H1 (cell line): ENCODE measurements around the gene THAP11. TPM values are rescaled to one million over a fixed set of nuclear protein-coding genes. Genes with fewer than 3 reads are reported as not detected.

Source experiments
- CTCF ChIA-PET: fragments of 300-600 bp; sonication (Branson Sonifier 250); formaldehyde crosslinking; loops from one replicate; lab custom pipeline; 2021; ENCODE audit not compliant: partially characterized antibody; lab: Charles Lee
- POLR2A ChIA-PET: fragments of 300-600 bp; sonication (Branson Sonifier 250); formaldehyde crosslinking; loops from one replicate; lab custom pipeline; 2021; ENCODE audit warnings: inconsistent platforms; ENCODE audit not compliant: partially characterized antibody; lab: Charles Lee
- DNase-seq, 2 experiments: peaks; one replicate each; pipeline versions ENCODE4 v3.0.0 to v3.0.0-alpha.2; 2010 to 2022; ENCODE audit warnings: low spot score in 2 of 2, low read depth in 1 of 2, mixed read lengths in 1 of 2
- FAIRE-seq: peaks from 2 replicates; lab custom pipeline; 2011; peaks lifted over from hg19 to GRCh38; lab: Jason Lieb, UNC
- H2AFZ ChIP-seq: 2 replicates; pipeline ENCODE4 v1.8.1; 2012; ENCODE audit warnings: low read length, inconsistent platforms
- H2AK5ac ChIP-seq: 2 replicates; pipeline ENCODE4 v1.6.1; 2013; ENCODE audit warnings: low read depth, low read length
- H2BK120ac ChIP-seq: replicated peaks from 2 replicates; pipeline ENCODE3; 2013; ENCODE audit warnings: low read depth, low read length, inconsistent platforms
- H2BK12ac ChIP-seq: 2 replicates; pipeline ENCODE4 v1.6.1; 2013; ENCODE audit warnings: low read depth, low read length
- H2BK15ac ChIP-seq: 2 replicates; pipeline ENCODE4 v1.6.1; 2013; ENCODE audit warnings: low read length
- H2BK20ac ChIP-seq: 2 replicates; pipeline ENCODE4 v1.6.1; 2013; ENCODE audit warnings: low read length
- H2BK5ac ChIP-seq: 2 replicates; pipeline ENCODE4 v1.6.1; 2013; ENCODE audit warnings: low read depth, low read length
- H3K14ac ChIP-seq: 2 replicates; pipeline ENCODE4 v1.6.1; 2013; ENCODE audit warnings: inconsistent platforms; ENCODE audit not compliant: insufficient read length
- H3K18ac ChIP-seq: 2 replicates; pipeline ENCODE4 v1.6.1; 2013; ENCODE audit warnings: low read length; ENCODE audit errors: extremely low read depth
- H3K23ac ChIP-seq: 2 replicates; pipeline ENCODE4 v1.6.1; 2013; ENCODE audit warnings: inconsistent platforms; ENCODE audit not compliant: insufficient read length
- H3K23me2 ChIP-seq: 2 replicates; pipeline ENCODE4 v1.6.1; 2013; ENCODE audit warnings: low read depth, low read length
- H3K27ac ChIP-seq: 2 replicates; pipeline ENCODE4 v1.6.1; 2011; ENCODE audit warnings: low read depth, low read length, inconsistent platforms
- H3K27me3 ChIP-seq, 4 experiments: replicated peaks in 1 of 4; 1 replicate in 1 of 4; 2 replicates in 3 of 4; pipeline versions ENCODE4 v1.6.1 to v1.8.1; 2011 to 2013; ENCODE audit warnings: low read length in 3 of 4, mild to moderate bottlenecking in 3 of 4, inconsistent platforms in 2 of 4, mixed read lengths in 2 of 4, moderate library complexity in 1 of 4; ENCODE audit not compliant: control insufficient read depth in 3 of 4, insufficient read depth in 3 of 4; ENCODE audit errors: extremely low read depth in 1 of 4
- H3K36me3 ChIP-seq, 4 experiments: 2 replicates each; pipeline versions ENCODE4 v1.6.1 to v1.8.1; 2011 to 2013; ENCODE audit warnings: mild to moderate bottlenecking in 4 of 4, low read length in 3 of 4, moderate library complexity in 2 of 4, control low read depth in 1 of 4, inconsistent platforms in 1 of 4; ENCODE audit not compliant: insufficient read depth in 4 of 4, control insufficient read depth in 2 of 4
- H3K4ac ChIP-seq: replicated peaks from 2 replicates; pipeline ENCODE3; 2013; ENCODE audit warnings: low read length, low read depth, mixed read lengths, inconsistent platforms; ENCODE audit not compliant: insufficient read length
- H3K4me1 ChIP-seq, 4 experiments: replicated peaks in 1 of 4; 1 replicate in 1 of 4; 2 replicates in 3 of 4; pipeline versions ENCODE4 v1.6.1 to v1.8.1; 2011 to 2013; ENCODE audit warnings: low read length in 3 of 4, inconsistent platforms in 2 of 4, mixed read lengths in 1 of 4; ENCODE audit not compliant: insufficient read depth in 4 of 4, control insufficient read depth in 3 of 4
- H3K4me2 ChIP-seq, 2 experiments: 2 replicates each; pipeline versions ENCODE4 v1.6.1 to v1.8.1; 2011 to 2013; ENCODE audit warnings: low read depth in 2 of 2, low read length in 2 of 2, control low read depth in 1 of 2, inconsistent platforms in 1 of 2, mild to moderate bottlenecking in 1 of 2; ENCODE audit not compliant: insufficient read depth in 1 of 2
- H3K4me3 ChIP-seq, 4 experiments: fragments of 200-600, 300-600 bp in 1 of 4; sonication (generic), shearing (Covaris generic), sonication (Bioruptor Twin) in 1 of 4; 2 replicates each; pipeline versions ENCODE4 v1.5.1 to v1.8.1; 2011 to 2016; ENCODE audit warnings: low read length in 4 of 4, low read depth in 3 of 4, control low read depth in 2 of 4, inconsistent platforms in 2 of 4, mild to moderate bottlenecking in 2 of 4, mixed read lengths in 1 of 4, moderate library complexity in 1 of 4; ENCODE audit not compliant: insufficient read depth in 2 of 4; ENCODE audit errors: extremely low read depth in 1 of 4
- H3K56ac ChIP-seq: replicated peaks from 2 replicates; pipeline ENCODE3; 2013; ENCODE audit warnings: low read depth, mild to moderate bottlenecking, mixed read lengths, low read length, inconsistent platforms; ENCODE audit not compliant: insufficient read length
- H3K79me1 ChIP-seq: 2 replicates; pipeline ENCODE4 v1.6.1; 2013; ENCODE audit warnings: low read depth, low read length, control low read depth
- H3K79me2 ChIP-seq, 2 experiments: 2 replicates each; pipeline versions ENCODE4 v1.6.1 to v1.8.1; 2012 to 2013; ENCODE audit warnings: low read length in 2 of 2, mild to moderate bottlenecking in 2 of 2, inconsistent platforms in 1 of 2; ENCODE audit not compliant: insufficient read depth in 2 of 2, control insufficient read depth in 1 of 2
- H3K9ac ChIP-seq, 4 experiments: replicated peaks in 1 of 4; 1 replicate in 1 of 4; 2 replicates in 3 of 4; pipeline versions ENCODE4 v1.6.1 to v1.8.1; 2011 to 2013; ENCODE audit warnings: low read depth in 3 of 4, low read length in 3 of 4, control low read depth in 2 of 4, mild to moderate bottlenecking in 2 of 4, moderate library complexity in 2 of 4, inconsistent platforms in 1 of 4; ENCODE audit errors: extremely low read depth in 1 of 4
- H3K9me3 ChIP-seq, 2 experiments: 2 replicates each; pipeline versions ENCODE4 v1.6.1 to v1.8.1; 2012 to 2013; ENCODE audit warnings: mild to moderate bottlenecking in 2 of 2, moderate library complexity in 2 of 2, control low read depth in 1 of 2, inconsistent platforms in 1 of 2, low read depth in 1 of 2, low read length in 1 of 2, mixed read lengths in 1 of 2; ENCODE audit not compliant: insufficient read depth in 2 of 2
- H4K20me1 ChIP-seq, 2 experiments: replicated peaks in 1 of 2; 2 replicates each; pipeline versions ENCODE3 to v1.8.1; 2011 to 2013; ENCODE audit warnings: inconsistent platforms in 2 of 2, low read length in 2 of 2, mild to moderate bottlenecking in 1 of 2; ENCODE audit not compliant: insufficient read depth in 2 of 2, control insufficient read depth in 1 of 2
- H4K5ac ChIP-seq: 2 replicates; pipeline ENCODE4 v1.6.1; 2013; ENCODE audit warnings: low read length, low read depth, mixed read lengths, inconsistent platforms; ENCODE audit not compliant: insufficient read length
- H4K8ac ChIP-seq: 2 replicates; pipeline ENCODE4 v1.8.0; 2013; ENCODE audit warnings: mild to moderate bottlenecking, moderate library complexity, low read length, inconsistent platforms; ENCODE audit not compliant: insufficient read depth; ENCODE audit errors: extremely low read depth
- H4K91ac ChIP-seq: replicated peaks from 2 replicates; pipeline ENCODE3; 2013; ENCODE audit warnings: low read length, mixed read lengths, inconsistent platforms; ENCODE audit not compliant: insufficient read length
- CTCF ChIP-seq, 3 experiments: IDR thresholded peaks; 1 replicate in 2 of 3; 2 replicates in 1 of 3; pipeline versions ENCODE4 v1.5.1 to v1.6.1; 2011; ENCODE audit warnings: low read length in 3 of 3, mild to moderate bottlenecking in 3 of 3, inconsistent platforms in 2 of 3, low read depth in 1 of 3, moderate library complexity in 1 of 3; ENCODE audit not compliant: insufficient read depth in 1 of 3; ENCODE audit errors: control extremely low read depth in 1 of 3
- GTF2F1 ChIP-seq: IDR thresholded peaks from 2 replicates; pipeline ENCODE4 v1.6.1; 2012; ENCODE audit warnings: low read depth, low read length, improper control_type of control experiment, borderline replicate concordance
- KDM5A ChIP-seq: fragments of 200-600 bp; IDR thresholded peaks from 2 replicates; pipeline ENCODE4 v1.7.1; 2012; ENCODE audit warnings: mild to moderate bottlenecking, low read length, inconsistent platforms, mixed read lengths
- SP2 ChIP-seq: IDR thresholded peaks from 2 replicates; pipeline ENCODE4 v1.6.1; 2012; ENCODE audit warnings: mild to moderate bottlenecking, low read length, inconsistent platforms
- YY1 ChIP-seq: IDR thresholded peaks from 2 replicates; pipeline ENCODE4 v1.6.1; 2011; ENCODE audit warnings: low read depth, mild to moderate bottlenecking, low read length
- WGBS, 2 experiments: shearing (Covaris generic) in 1 of 2; methylation state at CpG; one replicate each; pipeline versions ENCODE4 v1.1.6 to v1.1.7; 2013 to 2015; ENCODE audit warnings: low lambda C conversion rate in 2 of 2, mixed read lengths in 2 of 2, inconsistent platforms in 1 of 2, low coverage in 1 of 2, missing lambda C conversion rate in 1 of 2; ENCODE audit not compliant: insufficient replicate concordance in 2 of 2, insufficient coverage in 1 of 2, insufficient read length in 1 of 2; ENCODE audit errors: extremely low coverage in 1 of 2, missing lambda C conversion rate in 1 of 2; 5-methylcytosine and 5-hydroxymethylcytosine counted together
- polyA plus RNA-seq, 7 experiments: library from polyadenylated mRNA; depleted of rRNA in 3 of 7; stranded (reverse) in 5 of 7; unstranded in 2 of 7; fragments of >200 nt in 5 of 7; fragments of 200-250 nt in 2 of 7; gene quantifications; 1 replicate in 5 of 7; 2 replicates in 1 of 7; 4 replicates in 1 of 7; pipeline versions ENCODE4 v1.2.1 to v1.2.3, GENCODE V29; 2011 to 2013; ENCODE audit warnings: missing spikeins in 2 of 7, mixed read lengths in 2 of 7
- total RNA-seq: library from RNA; stranded (reverse); fragmentation: NEBNext Ultra II Directional; extraction: Animal tissue kit (Norgen Biotek cat#: 25700); gene quantifications from 2 replicates; pipeline ENCODE4 v1.2.1, GENCODE V29; 2021

The THAP11 gene
- total and polyA plus RNA-seq, 2 of the 8 experiments (the other 6 are each of a cell fraction or from before 2014, with no cell fraction given) = 50.8 to 54.8 TPM

GRCh38 chr16:67796099-67796718, 45.9 kb upstream of the THAP11 start:
- H3K4me1 ChIP-seq = no peaks in the 10 kb centered on the region
- TF ChIP-seq SP2 (no peak), YY1 (no peak), CTCF (IDR thresholded peaks at IDR 0.05; ENCODE audit: control extremely low read depth in 1 of 3, insufficient read depth in 1 of 3, low read depth in 1 of 3, low read length in 3 of 3) (no peak), GTF2F1 (no peak), KDM5A (no peak)

More at GRCh38 chr16:67796099-67796718, 45.9 kb upstream of the THAP11 start:
- Histone ChIP-seq H3K14ac (no peak overlapping the region), H3K27ac (no peak overlapping the region), H3K23ac (no peak overlapping the region), H4K5ac (no peak overlapping the region), H4K20me1 (peaks cover 3 to 13% of the 10 kb centered on the region in 2 experiments), H3K4me3 (no peak overlapping the region), H4K8ac (no peak overlapping the region), H2BK12ac (no peak overlapping the region), H3K79me1 (peaks cover 5% of the 10 kb centered on the region), H4K91ac (no peak overlapping the region), H2BK120ac (no peak overlapping the region), H2AK5ac (no peak overlapping the region), H3K4ac (no peak overlapping the region), H3K18ac (no peak overlapping the region), H3K79me2 (peaks cover 0 to 12% of the 10 kb centered on the region in 2 experiments; a peak in 2 of 4 replicates), H3K23me2 (no peaks in the 10 kb centered on the region), H3K4me2 (no peak overlapping the region), H2AFZ (no peak overlapping the region), H3K27me3 (no peaks in the 10 kb centered on the region), H3K56ac (no peak overlapping the region), H2BK5ac (no peak overlapping the region), H3K9me3 (no peaks in the 10 kb centered on the region), H3K36me3 (peaks cover 0 to 3% (median 0%) of the 10 kb centered on the region in 4 experiments; a peak in 1 of 8 replicates), H2BK15ac (no peak overlapping the region), H2BK20ac (no peak overlapping the region), H3K9ac (no peak overlapping the region)
- ChIA-PET POLR2A (no interaction called here), CTCF (interaction anchor here (0.6 to 1.8 kb wide), 5 partner anchors 21 to 311 kb away, joined by 3 to 7 read pairs (median 3); no protein-coding TSS in a partner anchor)
- FAIRE-seq = no peak
- no peak for DNase-seq
- 92% methylated on average over 5 of the region's 5 CpGs; no CpG with 5 or more reads in 1 of the 2 experiments for WGBS, 2 experiments
